ENCODE results near the gene PTPRN2. TPM values are rescaled to one million over a fixed set of nuclear protein-coding genes. Genes with fewer than 3 reads are reported as not detected.

The PTPRN2 gene
- total RNA-seq, 1 experiment from 2014 or later = 0.11 TPM

DNA sequence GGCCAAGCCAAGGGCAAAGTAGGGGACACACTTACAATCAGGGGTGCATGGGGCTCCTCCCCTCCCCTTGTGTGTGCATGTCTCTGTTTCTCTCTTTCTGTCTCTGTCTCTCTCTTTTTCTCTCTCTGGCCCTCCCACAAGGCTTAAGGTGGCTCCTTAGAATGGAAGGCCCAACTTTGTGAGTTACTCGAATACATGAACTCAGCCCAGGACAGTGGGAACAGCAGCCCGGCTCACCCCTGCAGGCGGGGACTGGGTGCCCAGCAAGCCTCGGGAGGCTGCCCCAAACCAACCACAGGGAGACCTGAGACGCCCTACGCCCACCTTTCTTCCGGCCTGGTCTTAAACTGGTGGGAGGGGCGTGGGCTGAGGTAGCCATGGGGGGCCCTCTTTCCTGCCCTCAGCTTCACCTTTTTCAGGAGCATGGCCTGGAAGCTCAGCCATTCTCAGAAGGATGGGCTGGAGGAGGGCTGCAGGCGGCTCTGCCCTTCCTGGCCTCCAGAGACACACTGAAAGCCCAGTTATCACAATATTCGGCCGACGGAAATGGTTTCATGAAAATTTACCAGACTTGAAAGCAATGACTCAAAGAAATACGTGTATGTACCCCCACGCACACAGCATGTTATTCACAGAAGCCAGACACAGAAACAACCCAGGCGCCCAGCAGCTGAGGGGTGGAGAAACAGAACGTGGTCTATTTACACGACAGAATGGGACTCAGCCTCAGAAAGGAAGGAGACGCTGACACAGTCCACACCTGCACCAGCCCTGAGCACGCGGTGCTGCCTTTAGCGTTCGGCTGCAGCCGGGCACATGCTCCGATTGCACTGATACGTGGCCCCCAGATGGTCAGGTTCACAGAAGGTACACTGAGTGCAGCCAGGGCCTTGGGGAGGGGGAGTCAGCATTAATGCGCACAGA, 229.5 kb downstream of the PTPRN2 start:
- Histone ChIP-seq H3K9me3 (ENCODE audit: low read depth, low read length, poor library complexity, severe bottlenecking) (no peaks in the 10 kb centered on the region), H3K4me3 (ENCODE audit: low read depth, low read length, poor library complexity, severe bottlenecking) (no peak overlapping the region), H3K36me3 (ENCODE audit: insufficient read depth, low read length, poor library complexity, severe bottlenecking) (no peaks in the 10 kb centered on the region), H3K27me3 (replicated peaks; ENCODE audit: insufficient read depth, low read depth, low read length, poor library complexity) (peaks cover 6% of the 10 kb centered on the region), H3K4me1 (ENCODE audit: insufficient read depth, low read length, poor library complexity, severe bottlenecking) (no peaks in the 10 kb centered on the region), H3K27ac (ENCODE audit: low read depth, low read length, poor library complexity, severe bottlenecking) (no peak overlapping the region)
- ChIA-PET CTCF (no interaction called here), POLR2A (ENCODE audit: low non-redundant PET) (no interaction called here)
- no TSS peak for BruUV-seq (replicated peaks)
- intact Hi-C loops (cut with micrococcal nuclease; ENCODE audit: unreplicated experiment) = no loop called here
- no peak for TF ChIP-seq EZH2 (IDR thresholded peaks at IDR 0.05; ENCODE audit: borderline replicate concordance, low read depth, low read length, poor library complexity, severe bottlenecking)
- no peak for DNase-seq (ENCODE audit: low spot score)

- Histone ChIP-seq H3K27ac (ENCODE audit: low read depth, low read length, poor library complexity, severe bottlenecking) (no peak overlapping the region), H3K27me3 (replicated peaks; ENCODE audit: insufficient read depth, low read depth, low read length, poor library complexity) (peaks cover 6% of the 10 kb centered on the region), H3K9me3 (ENCODE audit: low read depth, low read length, poor library complexity, severe bottlenecking) (no peaks in the 10 kb centered on the region), H3K36me3 (ENCODE audit: insufficient read depth, low read length, poor library complexity, severe bottlenecking) (no peaks in the 10 kb centered on the region), H3K4me3 (ENCODE audit: low read depth, low read length, poor library complexity, severe bottlenecking) (no peak overlapping the region), H3K4me1 (ENCODE audit: insufficient read depth, low read length, poor library complexity, severe bottlenecking) (no peaks in the 10 kb centered on the region)
- no TSS peak for BruUV-seq (replicated peaks)
- intact Hi-C loops (cut with micrococcal nuclease; ENCODE audit: unreplicated experiment) = no loop called here
- ChIA-PET CTCF (no interaction called here), POLR2A (ENCODE audit: low non-redundant PET) (no interaction called here)
- TF ChIP-seq CTCF (conservative IDR thresholded peaks at IDR 0.05; ENCODE audit: low read depth, low read length) = no peak
- no peak for TF ChIP-seq EZH2 (IDR thresholded peaks at IDR 0.05; ENCODE audit: borderline replicate concordance, low read depth, low read length, poor library complexity, severe bottlenecking)
- DNase-seq (ENCODE audit: low spot score) = no peak
These were observed 230.3 kb downstream of the PTPRN2 start for GRCh38 chr7:158357106-158357897.

GRCh38 chr7:158356454-158356853, 231.2 kb downstream of the PTPRN2 start:
- CTCF ChIA-PET = no interaction called here
- DNase-seq (ENCODE audit: low spot score) = no peak
- Histone ChIP-seq H3K9me3 (ENCODE audit: low read depth, low read length, poor library complexity, severe bottlenecking) (no peaks in the 10 kb centered on the region), H3K4me1 (ENCODE audit: insufficient read depth, low read length, poor library complexity, severe bottlenecking) (no peaks in the 10 kb centered on the region), H3K27me3 (replicated peaks; ENCODE audit: insufficient read depth, low read depth, low read length, poor library complexity) (peaks cover 6% of the 10 kb centered on the region), H3K36me3 (ENCODE audit: insufficient read depth, low read length, poor library complexity, severe bottlenecking) (no peaks in the 10 kb centered on the region), H3K27ac (ENCODE audit: low read depth, low read length, poor library complexity, severe bottlenecking) (no peak overlapping the region), H3K4me3 (ENCODE audit: low read depth, low read length, poor library complexity, severe bottlenecking) (no peak overlapping the region)
- TF ChIP-seq EZH2 (IDR thresholded peaks at IDR 0.05; ENCODE audit: borderline replicate concordance, low read depth, low read length, poor library complexity, severe bottlenecking) (no peak), CTCF (conservative IDR thresholded peaks at IDR 0.05; ENCODE audit: low read depth, low read length) (no peak)
- intact Hi-C loops (cut with micrococcal nuclease; ENCODE audit: unreplicated experiment) = no loop called here
- POLR2A ChIA-PET (ENCODE audit: low non-redundant PET) = no interaction called here
- no TSS peak for BruUV-seq (replicated peaks)

Data from A673 (cell line).